CD4-positive, alpha-beta T cell (primary cell): ENCODE data around the gene MRPL21. TPM values are rescaled to one million over a fixed set of nuclear protein-coding genes. Genes with fewer than 3 reads are reported as not detected.
A peak's percentile ranks its signal among the peaks of the same experiment; 100 is the strongest.

Source experiments
- ATAC-seq: fragments of 200-7000 bp; cut with Tn5 transposase; one replicate; pipeline ENCODE4 v1.10.0; 2022; ENCODE audit warnings: mild to moderate bottlenecking; ENCODE audit not compliant: poor library complexity
- CTCF ChIA-PET: fragments of 350-600 bp; sonication (Branson Sonifier 250); formaldehyde crosslinking; loops from one replicate; lab custom pipeline; 2021; ENCODE audit warnings: antibody characterized with exemption, inconsistent platforms; lab: Charles Lee
- POLR2A ChIA-PET: fragments of 350-600 bp; sonication (Branson Sonifier 250); formaldehyde crosslinking; loops from one replicate; lab custom pipeline; 2021; ENCODE audit warnings: antibody characterized with exemption, inconsistent platforms; lab: Charles Lee
- DNase-seq, 14 experiments: peaks; one replicate each; pipeline ENCODE4 v3.0.0-alpha.2; 2013 to 2020; ENCODE audit warnings: mixed read lengths in 2 of 14
- H3K27ac ChIP-seq, 2 donors: one replicate each; pipeline versions ENCODE4 v1.5.1 to v1.7.0; 2013; ENCODE audit warnings: low read length in 2 of 2, low read depth in 1 of 2, mild to moderate bottlenecking in 1 of 2
- H3K27me3 ChIP-seq, 2 experiments: 1 replicate in 1 of 2; 2 replicates in 1 of 2; pipeline versions ENCODE4 v1.6.1 to v1.7.0; 2013; ENCODE audit warnings: low read length in 2 of 2, control low read depth in 1 of 2, mild to moderate bottlenecking in 1 of 2, moderate library complexity in 1 of 2; ENCODE audit not compliant: insufficient read depth in 2 of 2, control insufficient read depth in 1 of 2
- H3K36me3 ChIP-seq: one replicate; pipeline ENCODE4 v1.6.1; 2013; ENCODE audit warnings: low read length, control low read depth; ENCODE audit not compliant: insufficient read depth
- H3K4me1 ChIP-seq: one replicate; pipeline ENCODE4 v1.6.1; 2013; ENCODE audit warnings: low read length, control low read depth; ENCODE audit not compliant: insufficient read depth
- H3K4me3 ChIP-seq: one replicate; pipeline ENCODE4 v1.5.1; 2013; ENCODE audit warnings: mild to moderate bottlenecking, low read length, moderate library complexity
- H3K9me3 ChIP-seq, 2 experiments: 1 replicate in 1 of 2; 2 replicates in 1 of 2; pipeline versions ENCODE4 v1.6.1 to v1.7.0; 2013; ENCODE audit warnings: low read length in 2 of 2, mild to moderate bottlenecking in 2 of 2, control low read depth in 1 of 2, moderate library complexity in 1 of 2; ENCODE audit not compliant: control insufficient read depth in 1 of 2, insufficient read depth in 1 of 2
- H3K27ac Mint-ChIP-seq: one replicate; pipeline ENCODE4 v1.8.0; 2020; ENCODE audit warnings: mixed read lengths
- H3K27me3 Mint-ChIP-seq: one replicate; pipeline ENCODE4 v1.8.0; 2021; ENCODE audit warnings: mixed read lengths
- H3K36me3 Mint-ChIP-seq: one replicate; pipeline ENCODE4 v1.8.0; 2021; ENCODE audit warnings: low read depth, mixed read lengths
- H3K4me1 Mint-ChIP-seq: one replicate; pipeline ENCODE4 v1.8.0; 2021; ENCODE audit warnings: low read depth, mixed read lengths
- H3K4me3 Mint-ChIP-seq: one replicate; pipeline ENCODE4 v1.8.0; 2020; ENCODE audit warnings: mild to moderate bottlenecking, mixed read lengths
- H3K9me3 Mint-ChIP-seq: one replicate; pipeline ENCODE4 v1.8.0; 2020; ENCODE audit warnings: mixed read lengths
- CTCF ChIP-seq: fragments of 200-600 bp; IDR thresholded peaks from one replicate; pipeline ENCODE4 v1.8.0; 2022; ENCODE audit warnings: antibody characterized with exemption, mild to moderate bottlenecking
- intact Hi-C, 2 experiments: fragments of 100-400 bp; cut with DNase I in 1 of 2; cut with micrococcal nuclease in 1 of 2; formaldehyde crosslinking; loops; one replicate each; pipeline versions ENCODE4 v1.15.1 to v1.9.0; 2023 to 2025; cut with DNase I, micrococcal nuclease
- total RNA-seq, 174 experiments: library from RNA in 2 of 174; stranded (reverse) in 2 of 174; gene quantifications; one replicate each; pipeline ENCODE4 v1.2.3 and lab custom pipeline; 2021 to 2026

The MRPL21 gene
- total RNA-seq, 2 experiments from 2014 or later: 47.5 to 48.0 TPM

DNA sequence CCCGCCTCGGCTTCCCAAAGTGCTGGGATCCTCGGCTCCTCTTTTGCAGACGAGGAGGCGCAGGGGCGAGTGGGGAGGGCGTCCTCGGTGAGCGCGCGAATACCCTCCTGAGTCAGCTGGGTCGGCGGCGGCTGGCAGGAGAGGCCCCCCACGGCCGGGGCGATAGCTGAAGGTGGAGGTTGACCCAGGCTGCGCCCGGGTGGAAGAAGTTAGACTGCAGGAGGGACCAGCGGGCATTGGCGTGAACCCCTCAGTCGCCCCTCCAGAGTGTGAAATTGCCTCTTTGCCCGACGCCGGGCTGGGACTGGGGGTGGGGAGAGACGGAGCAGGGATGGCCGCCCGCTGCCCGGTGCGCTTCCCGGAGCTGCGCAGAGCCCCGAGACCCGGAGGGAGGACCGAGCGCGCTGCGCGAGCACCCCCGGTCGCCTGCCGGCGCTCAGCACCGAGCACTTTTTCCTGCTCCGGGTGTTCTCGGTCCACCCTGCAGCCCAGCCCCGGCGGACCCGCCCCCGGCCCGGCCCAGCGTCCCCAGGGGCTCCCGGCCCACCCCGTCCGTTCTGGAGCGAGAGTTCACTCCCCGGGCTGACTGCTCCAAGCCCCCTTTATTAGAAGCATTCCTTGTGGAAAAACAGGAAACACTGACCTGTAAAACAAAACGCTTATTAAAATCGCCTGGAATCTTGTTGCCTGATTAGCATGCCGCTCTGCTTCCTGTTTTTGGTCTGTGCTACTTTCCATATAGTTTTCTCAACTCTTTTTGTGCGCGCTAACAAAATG, 48.2 kb downstream of the MRPL21 start:
- intact Hi-C loops: loop anchor here in 1 of 2 experiments (10.0 kb wide), 1 partner anchor 261 kb away; no protein-coding TSS in a partner anchor
- Histone ChIP-seq H3K9me3 (no peaks in the 10 kb centered on the region), H3K27ac (no peak overlapping the region), H3K27me3 (peaks cover 19 to 24% of the 10 kb centered on the region in 2 experiments), H3K4me1 (peaks cover 17% of the 10 kb centered on the region), H3K36me3 (no peaks in the 10 kb centered on the region), H3K4me3 (peak overlapping the region; percentile 53)
- ChIA-PET POLR2A (interaction anchor here (0.9 to 1.2 kb wide), 3 partner anchors 11 to 15 kb away, joined by 3 to 5 read pairs (median 4); no protein-coding TSS in a partner anchor), CTCF (interaction anchor here (1.3 to 1.4 kb wide), 2 partner anchors 12 to 30 kb away, joined by 7 to 8 read pairs; no protein-coding TSS in a partner anchor)
- Mint-ChIP-seq H3K4me3 (peak overlapping the region; percentile 54), H3K27ac (no peak overlapping the region), H3K36me3 (no peaks in the 10 kb centered on the region), H3K9me3 (no peaks in the 10 kb centered on the region), H3K4me1 (peaks cover 4% of the 10 kb centered on the region), H3K27me3 (peaks cover 31% of the 10 kb centered on the region)
- DNase-seq: peak in 7 of 14 experiments; percentile 5 to 68 (median 29)
- peak; percentile 21 for TF ChIP-seq CTCF
- ATAC-seq: peak; percentile 68

DNA sequence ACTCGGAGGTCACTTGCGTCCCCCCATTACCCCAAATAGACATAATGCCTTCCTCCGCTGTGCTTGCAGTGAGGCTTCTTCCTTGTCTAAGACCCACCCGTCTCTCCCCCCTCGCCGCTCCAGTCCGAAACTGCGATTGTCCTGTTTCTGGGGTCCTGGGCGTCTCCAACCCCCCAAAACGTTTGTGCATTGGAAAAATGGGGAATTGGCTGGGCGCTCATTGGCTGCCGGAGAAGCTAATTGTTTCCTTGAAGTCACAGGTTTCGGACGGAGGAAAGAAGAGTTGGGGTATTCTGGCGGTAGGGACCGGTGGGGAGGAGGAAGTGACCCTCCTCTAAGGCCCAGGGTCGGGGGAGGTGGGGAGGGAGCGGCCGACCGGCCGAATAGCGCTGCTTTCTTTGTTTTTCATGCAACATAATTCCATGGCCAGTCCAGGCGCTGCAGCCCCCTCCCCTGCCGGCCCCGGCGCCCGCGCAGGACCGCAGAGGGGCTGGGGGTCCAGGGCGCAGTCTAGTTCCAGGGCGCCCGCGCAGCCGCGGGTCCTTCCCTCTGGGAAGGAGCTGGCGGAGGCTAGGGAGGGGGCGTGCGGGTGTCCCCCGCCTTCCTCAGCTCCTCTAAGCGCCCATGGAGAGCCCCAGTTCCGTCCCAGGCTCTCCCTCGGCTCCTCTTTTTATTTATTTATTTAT, 49.2 kb downstream of the MRPL21 start:
- H3K27me3 Mint-ChIP-seq: peaks cover 31% of the 10 kb centered on the region
- H3K27ac Mint-ChIP-seq: no peak overlapping the region
- DNase-seq: no peak
- no peak overlapping the region for H3K4me3 ChIP-seq
- no peaks in the 10 kb centered on the region for H3K36me3 ChIP-seq
- peaks cover 4% of the 10 kb centered on the region for H3K4me1 Mint-ChIP-seq
- H3K4me3 Mint-ChIP-seq: peak overlapping the region; percentile 25
- H3K4me1 ChIP-seq: peaks cover 17% of the 10 kb centered on the region
- H3K27ac ChIP-seq: no peak overlapping the region
- H3K9me3 Mint-ChIP-seq: no peaks in the 10 kb centered on the region
- H3K27me3 ChIP-seq: peaks cover 19 to 24% of the 10 kb centered on the region in 2 experiments
- TF ChIP-seq CTCF: no peak
- CTCF ChIA-PET: interaction anchor here (1.3 to 1.4 kb wide), 2 partner anchors 11 to 29 kb away, joined by 7 to 8 read pairs; no protein-coding TSS in a partner anchor
- no peaks in the 10 kb centered on the region for H3K36me3 Mint-ChIP-seq
- intact Hi-C loops: loop anchor here in 1 of 2 experiments (5.0 to 10.0 kb wide), 2 partner anchors 37 to 260 kb away; no protein-coding TSS in a partner anchor
- no peak for ATAC-seq
- no peaks in the 10 kb centered on the region for H3K9me3 ChIP-seq
- POLR2A ChIA-PET: interaction anchor here (0.9 to 1.2 kb wide), 2 partner anchors 10 to 15 kb away, joined by 3 to 5 read pairs; no protein-coding TSS in a partner anchor

GRCh38 chr11:68852628-68853027, 51.0 kb downstream of the MRPL21 start:
- Mint-ChIP-seq H3K36me3 (no peaks in the 10 kb centered on the region), H3K27me3 (peaks cover 31% of the 10 kb centered on the region), H3K4me1 (peaks cover 4% of the 10 kb centered on the region), H3K4me3 (no peak overlapping the region), H3K27ac (no peak overlapping the region), H3K9me3 (no peaks in the 10 kb centered on the region)
- DNase-seq (no peak), ATAC-seq (no peak)
- Histone ChIP-seq H3K4me1 (peaks cover 17% of the 10 kb centered on the region), H3K36me3 (no peaks in the 10 kb centered on the region), H3K27ac (no peak overlapping the region), H3K9me3 (no peaks in the 10 kb centered on the region), H3K27me3 (peaks cover 19 to 24% of the 10 kb centered on the region in 2 experiments), H3K4me3 (no peak overlapping the region)
- intact Hi-C loops: loop anchor here in 1 of 2 experiments (5.0 to 10.0 kb wide), 2 partner anchors 35 to 258 kb away; no protein-coding TSS in a partner anchor
- TF ChIP-seq CTCF: no peak
- ChIA-PET POLR2A (interaction anchor here (2.2 kb wide), 1 partner anchor 9 kb away, joined by 6 read pairs; no protein-coding TSS in a partner anchor), CTCF (no interaction called here)
